Esophagus (tissue), 2 donors: ENCODE results near the gene RUFY3. TPM values are rescaled to one million over a fixed set of nuclear protein-coding genes. Genes with fewer than 3 reads are reported as not detected.
"Not testable (repeated sequence)": the region's sequence is repeated elsewhere in the genome, so short reads cannot be mapped to it uniquely, and the experiment has no call there.

Experiments
- H3K27ac ChIP-seq, 2 donors: one replicate each; pipeline ENCODE4 v1.5.1; 2013; ENCODE audit warnings: low read depth in 2 of 2, mild to moderate bottlenecking in 2 of 2, inconsistent platforms in 1 of 2, low read length in 1 of 2, moderate library complexity in 1 of 2
- H3K27me3 ChIP-seq, 2 donors: one replicate each; pipeline ENCODE4 v1.6.1; 2013; ENCODE audit warnings: low read length in 2 of 2, control low read depth in 1 of 2, mild to moderate bottlenecking in 1 of 2; ENCODE audit not compliant: insufficient read depth in 2 of 2, control insufficient read depth in 1 of 2
- H3K36me3 ChIP-seq, 2 donors: one replicate each; pipeline ENCODE4 v1.6.1; 2013; ENCODE audit warnings: low read length in 1 of 2; ENCODE audit not compliant: control insufficient read depth in 2 of 2, insufficient read depth in 2 of 2
- H3K4me1 ChIP-seq, 2 donors: one replicate each; pipeline ENCODE4 v1.6.1; 2013; ENCODE audit warnings: low read length in 1 of 2; ENCODE audit not compliant: control insufficient read depth in 2 of 2, insufficient read depth in 2 of 2
- H3K4me3 ChIP-seq, 2 donors: one replicate each; pipeline ENCODE4 v1.5.1; 2013; ENCODE audit warnings: low read length in 2 of 2, mild to moderate bottlenecking in 2 of 2, low read depth in 1 of 2, moderate library complexity in 1 of 2
- H3K9me3 ChIP-seq, 2 donors: one replicate each; pipeline ENCODE4 v1.6.1; 2013; ENCODE audit warnings: mild to moderate bottlenecking in 2 of 2, low read depth in 1 of 2, low read length in 1 of 2, moderate library complexity in 1 of 2; ENCODE audit not compliant: control insufficient read depth in 2 of 2, insufficient read depth in 1 of 2
- WGBS, 2 donors: extraction: QIAGEN DNeasy Blood & Tissue Kit; methylation state at CpG; one replicate each; pipeline ENCODE4 v1.1.7; 2013; 5-methylcytosine and 5-hydroxymethylcytosine counted together
- polyA plus RNA-seq, 2 donors: library from polyadenylated mRNA; stranded (reverse); fragments of 200-250 nt; gene quantifications; one replicate each; pipeline ENCODE4 v1.2.3, GENCODE V29; 2013
- donor health status: healthy with polysubstance abuse.
- donor health status: Bipolar disorder and iron deficiency.

Gene RUFY3
- polyA plus RNA-seq, 2 donors: 19.4 to 25.1 TPM

- no peaks in the 10 kb centered on the region for H3K36me3 ChIP-seq
- peaks cover 0 to 5% of the 10 kb centered on the region in 2 donors for H3K4me1 ChIP-seq
- 0% methylated on average over 70 of the region's 70 CpGs for WGBS, 2 donors
- H3K27ac ChIP-seq: peak within 1 kb of the TSS; percentile 95 to 99
- H3K4me3 ChIP-seq: peak within 1 kb of the TSS; percentile 91 to 99
- no peaks in the 10 kb centered on the region for H3K27me3 ChIP-seq
- H3K9me3 ChIP-seq: no peaks in the 10 kb centered on the region
These were observed 33.7 kb upstream of the RUFY3 start, which contains the start of gene UTP3 for GRCh38 chr4:70687821-70688794. Gene UTP3, plus strand, starts transcription at chr4:70688532. Its CDS starts 146 bp downstream, at chr4:70688678.

- WGBS, 2 donors: 1 to 2% methylated on average over 19 of the region's 19 CpGs
- Histone ChIP-seq H3K9me3 (no peaks in the 10 kb centered on the region), H3K27me3 (no peaks in the 10 kb centered on the region), H3K4me3 (peak overlapping the region; percentile 91 to 99), H3K36me3 (no peaks in the 10 kb centered on the region), H3K27ac (peak overlapping the region; percentile 95 to 99), H3K4me1 (peaks cover 0 to 5% of the 10 kb centered on the region in 2 donors)
These were observed 33.0 kb upstream of the RUFY3 start for GRCh38 chr4:70688795-70689231.

DNA sequence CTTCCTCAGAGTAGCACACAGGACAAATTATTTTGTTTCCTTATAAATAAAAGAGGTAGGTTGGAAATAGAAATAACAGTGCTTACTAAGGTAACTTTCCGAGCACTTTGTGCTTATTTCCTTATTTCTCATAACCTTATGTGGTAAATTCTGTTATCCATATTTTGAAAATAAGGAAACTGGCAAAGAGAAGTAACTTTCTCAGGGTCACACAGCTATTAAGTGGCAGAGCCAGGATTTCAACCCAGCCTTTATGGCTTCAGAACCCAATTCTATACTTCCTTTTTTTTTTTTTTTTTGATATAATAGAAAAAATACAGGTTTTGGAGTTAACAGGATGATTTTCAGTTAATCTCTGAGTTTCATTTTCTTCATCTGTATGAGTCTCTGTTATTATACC, 30.1 kb upstream of the RUFY3 start:
- no peaks in the 10 kb centered on the region for H3K36me3 ChIP-seq
- 77 to 85% methylated on average over 1 of the region's 1 CpG for WGBS, 2 donors
- H3K9me3 ChIP-seq: no peaks in the 10 kb centered on the region
- peaks cover 0 to 5% of the 10 kb centered on the region in 2 donors for H3K4me1 ChIP-seq
- H3K27ac ChIP-seq: no peak overlapping the region
- H3K27me3 ChIP-seq: no peaks in the 10 kb centered on the region
- no peak overlapping the region for H3K4me3 ChIP-seq

GRCh38 chr4:70694633-70695032, 27.1 kb upstream of the RUFY3 start:
- not testable (repeated sequence) for H3K36me3 ChIP-seq, H3K4me1 ChIP-seq, H3K4me3 ChIP-seq, H3K27me3 ChIP-seq, H3K27ac ChIP-seq, H3K9me3 ChIP-seq
- WGBS, 2 donors: 79 to 96% methylated on average over 7 of the region's 7 CpGs

DNA sequence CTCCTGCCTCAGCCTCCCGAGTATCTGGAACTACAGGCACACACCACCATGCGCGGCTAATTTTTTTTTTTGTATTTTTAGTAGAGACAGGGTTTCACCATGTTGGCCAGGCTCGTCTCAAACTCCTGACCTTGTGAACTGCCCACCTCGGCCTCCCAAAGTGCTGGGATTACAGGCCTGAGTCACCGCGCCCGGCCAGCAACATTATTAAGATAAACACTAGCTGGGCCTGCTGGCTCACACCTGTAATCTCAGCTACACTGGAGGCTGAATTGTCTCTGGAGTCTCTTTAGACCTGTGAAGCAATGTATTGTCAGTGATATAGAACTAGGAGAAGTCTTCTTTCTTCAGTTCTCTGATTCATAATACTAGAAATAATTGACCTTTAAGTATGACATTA, 23.3 kb upstream of the RUFY3 start:
- H3K27ac ChIP-seq, H3K27me3 ChIP-seq, H3K4me3 ChIP-seq, H3K9me3 ChIP-seq, H3K4me1 ChIP-seq, H3K36me3 ChIP-seq: not testable (repeated sequence)
- WGBS, 2 donors: 70 to 80% methylated on average over 8 of the region's 8 CpGs

DNA sequence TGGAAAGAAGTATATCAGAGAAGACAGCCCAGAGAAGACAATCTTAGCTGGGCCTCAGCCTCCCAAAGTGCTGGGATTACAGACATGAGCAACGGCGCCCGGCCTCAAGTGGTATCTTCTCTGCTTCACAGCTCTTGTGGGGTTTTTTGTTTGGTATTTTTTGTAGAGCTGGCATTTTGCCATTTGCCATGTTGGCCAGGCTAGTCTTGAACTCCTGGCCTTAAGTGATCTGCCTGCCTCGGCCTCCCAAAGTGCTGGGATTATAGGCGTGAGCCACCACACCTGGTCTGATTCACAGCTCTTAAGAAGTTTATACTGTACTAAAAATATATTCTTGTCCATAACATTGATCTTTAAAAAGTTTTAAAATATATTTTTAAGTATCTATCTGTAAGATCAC, 21.1 kb upstream of the RUFY3 start:
- H3K27ac ChIP-seq: peak overlapping the region; percentile 59 to 67
- H3K27me3 ChIP-seq: no peaks in the 10 kb centered on the region
- 68 to 70% methylated on average over 5 of the region's 5 CpGs for WGBS, 2 donors
- no peaks in the 10 kb centered on the region for H3K4me1 ChIP-seq
- H3K9me3 ChIP-seq: no peaks in the 10 kb centered on the region
- no peak overlapping the region for H3K4me3 ChIP-seq
- H3K36me3 ChIP-seq: no peaks in the 10 kb centered on the region

DNA sequence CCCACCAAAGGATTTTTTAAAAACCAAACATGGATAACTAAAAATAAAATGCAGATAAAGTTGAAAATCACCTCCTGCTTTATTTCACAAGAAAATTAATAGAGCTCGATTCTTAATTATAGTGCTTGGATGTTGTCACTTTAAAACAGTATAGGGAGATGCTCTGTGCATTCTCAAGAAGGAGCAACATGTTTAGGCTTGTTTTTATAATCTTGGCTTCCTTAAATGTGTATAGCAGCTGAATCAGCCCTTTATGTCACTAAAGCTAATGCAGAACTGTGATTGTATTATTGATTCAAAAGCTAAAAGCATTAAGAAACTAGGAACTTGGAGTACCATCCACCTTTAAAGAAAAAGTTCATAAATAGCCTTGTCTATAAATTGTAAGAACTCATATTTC, 20.5 kb upstream of the RUFY3 start:
- Histone ChIP-seq H3K4me1 (no peaks in the 10 kb centered on the region), H3K4me3 (no peak overlapping the region), H3K27ac (peak overlapping the region; percentile 59 to 67), H3K36me3 (no peaks in the 10 kb centered on the region), H3K9me3 (no peaks in the 10 kb centered on the region), H3K27me3 (no peaks in the 10 kb centered on the region)
- WGBS, 2 donors: 54 to 71% methylated on average over 1 of the region's 1 CpG

GRCh38 chr4:70702592-70702991, 19.2 kb upstream of the RUFY3 start:
- H3K27ac ChIP-seq: not testable (repeated sequence)

DNA sequence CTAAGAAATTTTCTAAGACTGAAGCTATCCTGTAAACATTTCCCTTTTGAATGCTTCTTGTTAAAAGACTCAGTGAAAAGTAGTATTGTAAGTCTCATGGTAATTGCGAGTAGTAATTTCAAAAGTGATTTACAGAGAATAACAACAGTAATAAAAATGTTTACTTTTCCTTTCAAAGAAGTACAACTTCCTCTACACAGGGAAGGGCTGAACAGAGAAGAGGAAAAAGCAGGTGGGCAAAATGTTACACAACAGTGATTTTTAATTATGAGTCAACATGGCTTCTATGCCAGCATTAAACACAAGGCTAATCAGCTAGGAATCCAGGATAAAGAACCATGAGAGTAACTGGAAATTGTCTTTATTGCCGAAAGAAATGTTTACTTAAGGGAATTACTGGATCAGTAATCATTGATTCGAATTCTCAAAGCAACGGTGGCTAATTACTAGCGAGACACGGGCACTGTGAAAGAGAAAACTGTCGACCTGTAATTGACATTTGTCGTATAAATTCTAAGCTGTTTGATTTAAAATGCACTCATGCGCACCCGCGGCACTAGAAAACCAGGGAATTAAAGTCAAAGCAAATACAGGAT, 18.0 kb upstream of the RUFY3 start:
- H3K4me3 ChIP-seq: peak overlapping the region; percentile 80 to 91
- WGBS, 2 donors: 4% methylated on average over 11 of the region's 11 CpGs
- peaks cover 0 to 2% of the 10 kb centered on the region in 2 donors for H3K4me1 ChIP-seq

More at GRCh38 chr4:70702592-70702991, 19.2 kb upstream of the RUFY3 start:
- 50 to 54% methylated on average over 2 of the region's 2 CpGs for WGBS, 2 donors
- not testable (repeated sequence) for H3K4me1 ChIP-seq, H3K4me3 ChIP-seq, H3K27me3 ChIP-seq, H3K36me3 ChIP-seq, H3K9me3 ChIP-seq

More for the DNA sequence above, 18.0 kb upstream of the RUFY3 start:
- Histone ChIP-seq H3K27me3 (no peaks in the 10 kb centered on the region), H3K36me3 (no peaks in the 10 kb centered on the region), H3K27ac (peak overlapping the region; percentile 92 to 99), H3K9me3 (no peaks in the 10 kb centered on the region)
